Trophoblast cell (in vitro differentiated cells and primary cell): ENCODE results near the gene RTF1.
"Not testable (repeated sequence)": the region's sequence is repeated elsewhere in the genome, so short reads cannot be mapped to it uniquely, and the experiment has no call there.

Source experiments
- DNase-seq, 2 donors: peaks; one replicate each; pipeline ENCODE4 v3.0.0-alpha.2; 2016
- H2AFZ ChIP-seq: 2 replicates; pipeline ENCODE4 v1.6.1; 2013; ENCODE audit warnings: low read length, moderate library complexity, mild to moderate bottlenecking; ENCODE audit not compliant: insufficient read depth, poor library complexity
- H2AK5ac ChIP-seq: 2 replicates; pipeline ENCODE4 v1.6.1; 2013; ENCODE audit warnings: mild to moderate bottlenecking, low read length
- H2BK120ac ChIP-seq: 2 replicates; pipeline ENCODE4 v1.6.1; 2013; ENCODE audit warnings: low read length, mild to moderate bottlenecking, moderate library complexity; ENCODE audit not compliant: insufficient read depth, poor library complexity
- H2BK12ac ChIP-seq: 2 replicates; pipeline ENCODE4 v1.6.1; 2013; ENCODE audit warnings: mild to moderate bottlenecking, low read length, moderate library complexity
- H2BK5ac ChIP-seq: 2 replicates; pipeline ENCODE4 v1.6.1; 2013; ENCODE audit warnings: low read length, low read depth, moderate library complexity, mild to moderate bottlenecking; ENCODE audit not compliant: poor library complexity
- H3K14ac ChIP-seq: 2 replicates; pipeline ENCODE4 v1.6.1; 2013; ENCODE audit warnings: mild to moderate bottlenecking, low read length
- H3K18ac ChIP-seq: 2 replicates; pipeline ENCODE4 v1.6.1; 2013; ENCODE audit warnings: mild to moderate bottlenecking, low read length
- H3K23ac ChIP-seq: 2 replicates; pipeline ENCODE4 v1.6.1; 2013; ENCODE audit warnings: low read length
- H3K27ac ChIP-seq: 2 replicates; pipeline ENCODE4 v1.5.1; 2013; ENCODE audit warnings: low read depth, mild to moderate bottlenecking, inconsistent platforms, low read length, moderate library complexity
- H3K27me3 ChIP-seq: 2 replicates; pipeline ENCODE4 v1.6.1; 2013; ENCODE audit warnings: inconsistent platforms, mild to moderate bottlenecking, low read length, moderate library complexity; ENCODE audit not compliant: insufficient read depth
- H3K36me3 ChIP-seq, 2 experiments: 1 replicate in 1 of 2; 2 replicates in 1 of 2; pipeline ENCODE4 v1.6.1; 2013; ENCODE audit warnings: low read length in 2 of 2, mild to moderate bottlenecking in 2 of 2, moderate library complexity in 1 of 2; ENCODE audit not compliant: insufficient read depth in 2 of 2, control insufficient read depth in 1 of 2
- H3K4ac ChIP-seq: 2 replicates; pipeline ENCODE4 v1.6.1; 2013; ENCODE audit warnings: low read depth, mild to moderate bottlenecking, low read length, moderate library complexity
- H3K4me1 ChIP-seq, 2 experiments: 1 replicate in 1 of 2; 2 replicates in 1 of 2; pipeline ENCODE4 v1.6.1; 2013; ENCODE audit warnings: low read length in 2 of 2, mild to moderate bottlenecking in 2 of 2, moderate library complexity in 1 of 2; ENCODE audit not compliant: insufficient read depth in 2 of 2, control insufficient read depth in 1 of 2
- H3K4me2 ChIP-seq: 2 replicates; pipeline ENCODE4 v1.6.1; 2013; ENCODE audit warnings: inconsistent platforms, mild to moderate bottlenecking, low read length, moderate library complexity
- H3K4me3 ChIP-seq: 2 replicates; pipeline ENCODE4 v1.5.1; 2013; ENCODE audit warnings: mild to moderate bottlenecking, low read depth, low read length, inconsistent platforms
- H3K79me1 ChIP-seq: one replicate; pipeline ENCODE4 v1.6.1; 2013; ENCODE audit warnings: low read length
- H3K79me2 ChIP-seq: 2 replicates; pipeline ENCODE4 v1.6.1; 2013; ENCODE audit warnings: low read length, mild to moderate bottlenecking; ENCODE audit not compliant: control insufficient read depth, insufficient read depth, poor library complexity
- H3K9ac ChIP-seq: 2 replicates; pipeline ENCODE4 v1.6.1; 2013; ENCODE audit warnings: mild to moderate bottlenecking, low read length
- H3K9me3 ChIP-seq: 2 replicates; pipeline ENCODE4 v1.6.1; 2013; ENCODE audit warnings: low read depth, mild to moderate bottlenecking, control low read depth, inconsistent platforms, low read length; ENCODE audit not compliant: insufficient read depth
- H4K12ac ChIP-seq: 2 replicates; pipeline ENCODE4 v1.6.1; 2013; ENCODE audit warnings: low read depth, mild to moderate bottlenecking, low read length, moderate library complexity
- H4K8ac ChIP-seq: 2 replicates; pipeline ENCODE4 v1.6.1; 2013; ENCODE audit warnings: low read depth, mild to moderate bottlenecking, low read length, moderate library complexity
- H4K91ac ChIP-seq: one replicate; pipeline ENCODE4 v1.6.1; 2013; ENCODE audit warnings: low read depth, mild to moderate bottlenecking, low read length, moderate library complexity
- WGBS: extraction: QIAGEN DNeasy Blood & Tissue Kit; methylation state at CpG from one replicate; pipeline ENCODE4 v1.1.7; 2013; ENCODE audit warnings: missing lambda C conversion rate; ENCODE audit not compliant: insufficient read length, insufficient coverage; ENCODE audit errors: extremely low coverage; 5-methylcytosine and 5-hydroxymethylcytosine counted together

Gene RTF1

GRCh38 chr15:41437448-41437847 is 20.6 kb downstream of the RTF1 start:
- H2BK5ac ChIP-seq = no peak overlapping the region
- H4K8ac ChIP-seq = no peak overlapping the region

GRCh38 chr15:41438206-41438605 is 21.3 kb downstream of the RTF1 start:
- no peak overlapping the region for H3K4me3 ChIP-seq
- H2AFZ ChIP-seq = no peak overlapping the region
- H3K23ac ChIP-seq = no peak overlapping the region
- no peak overlapping the region for H4K12ac ChIP-seq
- no peaks in the 10 kb centered on the region for H3K27me3 ChIP-seq
- H3K79me2 ChIP-seq = no peaks in the 10 kb centered on the region
- no peak overlapping the region for H3K9ac ChIP-seq
- no peak overlapping the region for H4K91ac ChIP-seq
- H3K4me2 ChIP-seq = no peak overlapping the region
- H3K18ac ChIP-seq = no peak overlapping the region
- H2AK5ac ChIP-seq = no peak overlapping the region
- H3K27ac ChIP-seq = no peak overlapping the region
- no peak overlapping the region for H3K14ac ChIP-seq
- no peaks in the 10 kb centered on the region for H3K79me1 ChIP-seq
- H4K8ac ChIP-seq = no peak overlapping the region
- no CpG with 5 or more reads among the region's 11 CpGs for WGBS
- no peak overlapping the region for H2BK120ac ChIP-seq
- H3K36me3 ChIP-seq = peaks cover 17 to 24% of the 10 kb centered on the region in 2 experiments
- H3K4me1 ChIP-seq = no peaks in the 10 kb centered on the region
- no peak for DNase-seq
- no peak overlapping the region for H3K4ac ChIP-seq
- H2BK5ac ChIP-seq = no peak overlapping the region
- H3K9me3 ChIP-seq = no peaks in the 10 kb centered on the region
- no peak overlapping the region for H2BK12ac ChIP-seq

More at GRCh38 chr15:41437448-41437847, 20.6 kb downstream of the RTF1 start:
- H3K4me2 ChIP-seq = no peak overlapping the region
- no peak overlapping the region for H2BK12ac ChIP-seq
- H4K91ac ChIP-seq = no peak overlapping the region
- peaks cover 20 to 29% of the 10 kb centered on the region in 2 experiments for H3K36me3 ChIP-seq
- no CpG with 5 or more reads among the region's 4 CpGs for WGBS
- H3K14ac ChIP-seq = no peak overlapping the region
- no peak overlapping the region for H2AFZ ChIP-seq
- H3K9ac ChIP-seq = no peak overlapping the region
- no peak overlapping the region for H4K12ac ChIP-seq
- no peak overlapping the region for H3K18ac ChIP-seq
- H2BK120ac ChIP-seq = no peak overlapping the region
- no peaks in the 10 kb centered on the region for H3K27me3 ChIP-seq
- H3K23ac ChIP-seq = no peak overlapping the region
- H3K79me2 ChIP-seq = no peaks in the 10 kb centered on the region
- H3K9me3 ChIP-seq = no peaks in the 10 kb centered on the region
- H3K4ac ChIP-seq = no peak overlapping the region
- no peak overlapping the region for H2AK5ac ChIP-seq
- H3K27ac ChIP-seq = no peak overlapping the region
- H3K4me1 ChIP-seq = no peaks in the 10 kb centered on the region
- DNase-seq = no peak
- H3K79me1 ChIP-seq = no peaks in the 10 kb centered on the region
- H3K4me3 ChIP-seq = no peak overlapping the region

GRCh38 chr15:41438745-41439144 is 21.9 kb downstream of the RTF1 start:
- not testable (repeated sequence) for H3K14ac ChIP-seq, H3K27ac ChIP-seq, H2AFZ ChIP-seq, H3K4me1 ChIP-seq, DNase-seq, H3K18ac ChIP-seq, H4K91ac ChIP-seq, H2AK5ac ChIP-seq, H3K23ac ChIP-seq, H3K4me2 ChIP-seq, H3K4me3 ChIP-seq, H4K8ac ChIP-seq, H3K4ac ChIP-seq, H3K9me3 ChIP-seq, H2BK5ac ChIP-seq, H4K12ac ChIP-seq, H2BK12ac ChIP-seq, H3K9ac ChIP-seq, H2BK120ac ChIP-seq, H3K79me1 ChIP-seq, H3K79me2 ChIP-seq, H3K27me3 ChIP-seq
- no CpG with 5 or more reads among the region's 5 CpGs for WGBS
- peaks cover 15 to 23% of the 10 kb centered on the region in 2 experiments for H3K36me3 ChIP-seq

GRCh38 chr15:41443275-41443674 is 26.4 kb downstream of the RTF1 start:
- Histone ChIP-seq H3K4ac (no peak overlapping the region), H3K79me1 (no peaks in the 10 kb centered on the region), H2AK5ac (no peak overlapping the region), H3K18ac (no peak overlapping the region), H3K27me3 (no peaks in the 10 kb centered on the region), H3K23ac (no peak overlapping the region), H3K27ac (no peak overlapping the region), H2BK5ac (no peak overlapping the region), H3K9me3 (no peaks in the 10 kb centered on the region), H4K12ac (no peak overlapping the region), H3K4me1 (no peaks in the 10 kb centered on the region), H2AFZ (no peak overlapping the region), H3K36me3 (peaks cover 10 to 14% of the 10 kb centered on the region in 2 experiments), H2BK12ac (no peak overlapping the region), H3K4me3 (no peak overlapping the region), H3K79me2 (no peaks in the 10 kb centered on the region), H3K9ac (no peak overlapping the region), H3K14ac (no peak overlapping the region), H3K4me2 (no peak overlapping the region), H4K8ac (no peak overlapping the region), H4K91ac (no peak overlapping the region), H2BK120ac (no peak overlapping the region)
- DNase-seq = no peak
- WGBS = no CpG with 5 or more reads among the region's 2 CpGs
